Lower leg skin (tissue), 4 donors: ENCODE data around the gene MICAL2. TPM values are rescaled to one million over a fixed set of nuclear protein-coding genes. Genes with fewer than 3 reads are reported as not detected.
A peak's percentile ranks its signal among the peaks of the same experiment; 100 is the strongest.

Experiments
- DNase-seq, 2 donors: peaks; one replicate each; pipeline ENCODE4 v3.0.0-alpha.2; 2019; ENCODE audit warnings: low spot score in 2 of 2
- H3K4me3 ChIP-seq: fragments of 200-600 bp; sonication (generic); 2 replicates; pipeline ENCODE4 v1.5.1; 2017; ENCODE audit warnings: mild to moderate bottlenecking, low read depth; ENCODE audit not compliant: poor library complexity, severe bottlenecking
- POLR2A ChIP-seq, 2 donors: fragments of 450-650 bp; IDR thresholded peaks; one replicate each; pipeline ENCODE4 v1.6.1; 2016 to 2017; ENCODE audit warnings: antibody characterized with exemption in 2 of 2, mild to moderate bottlenecking in 1 of 2, moderate library complexity in 1 of 2
- WGBS, 2 donors: methylation state at CpG; one replicate each; pipeline ENCODE4 v1.1.5; 2018; 5-methylcytosine and 5-hydroxymethylcytosine counted together
- intact Hi-C: fragments of 100-400 bp; cut with DNase I; formaldehyde crosslinking; loops from one replicate; pipeline ENCODE4 v1.15.0; 2023; ENCODE audit warnings: low total_unique reads
- total RNA-seq, 4 donors: library from RNA; depleted of rRNA; stranded (reverse); fragments of >200 nt; gene quantifications; one replicate each; pipeline ENCODE4 v1.1.0, GENCODE V29; 2016
- TF ChIP-seq, protein P1 (sequence below), 3 donors: fragments of 450-650 bp; IDR thresholded peaks; one replicate each; pipeline ENCODE4 v1.5.1; 2016; ENCODE audit warnings: antibody characterized with exemption in 3 of 3, mild to moderate bottlenecking in 3 of 3, moderate library complexity in 2 of 3

MICAL2 gene
- total RNA-seq, 4 donors from 2014 or later, result 117 to 238 (median 145) TPM

DNA sequence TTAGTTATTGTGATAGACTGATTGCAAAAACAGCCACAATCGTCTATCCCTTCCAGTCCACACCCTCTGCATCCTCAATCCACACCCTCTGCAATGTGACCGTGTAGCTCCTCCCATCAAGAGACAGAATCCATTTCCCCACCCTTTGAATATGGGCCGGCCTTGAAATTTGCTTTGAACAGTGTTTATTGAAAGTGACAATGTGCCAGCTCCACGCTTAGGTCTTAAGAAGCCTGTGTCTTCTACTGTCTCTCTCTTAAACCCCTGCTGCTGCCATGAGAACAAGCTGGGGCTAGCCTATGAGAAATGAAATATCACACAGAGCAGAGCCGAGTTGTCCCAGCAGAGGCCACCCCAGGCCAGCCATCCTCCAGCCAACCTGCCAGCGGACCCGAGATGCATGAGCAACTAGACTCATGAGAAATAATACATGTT, 22.3 kb upstream of the MICAL2 start:
- no peak overlapping the region for H3K4me3 ChIP-seq
- 17 to 21% methylated on average over 7 of the region's 7 CpGs for WGBS, 2 donors
- peak; percentile 82 to 89 for DNase-seq
- TF ChIP-seq, protein P1, sequence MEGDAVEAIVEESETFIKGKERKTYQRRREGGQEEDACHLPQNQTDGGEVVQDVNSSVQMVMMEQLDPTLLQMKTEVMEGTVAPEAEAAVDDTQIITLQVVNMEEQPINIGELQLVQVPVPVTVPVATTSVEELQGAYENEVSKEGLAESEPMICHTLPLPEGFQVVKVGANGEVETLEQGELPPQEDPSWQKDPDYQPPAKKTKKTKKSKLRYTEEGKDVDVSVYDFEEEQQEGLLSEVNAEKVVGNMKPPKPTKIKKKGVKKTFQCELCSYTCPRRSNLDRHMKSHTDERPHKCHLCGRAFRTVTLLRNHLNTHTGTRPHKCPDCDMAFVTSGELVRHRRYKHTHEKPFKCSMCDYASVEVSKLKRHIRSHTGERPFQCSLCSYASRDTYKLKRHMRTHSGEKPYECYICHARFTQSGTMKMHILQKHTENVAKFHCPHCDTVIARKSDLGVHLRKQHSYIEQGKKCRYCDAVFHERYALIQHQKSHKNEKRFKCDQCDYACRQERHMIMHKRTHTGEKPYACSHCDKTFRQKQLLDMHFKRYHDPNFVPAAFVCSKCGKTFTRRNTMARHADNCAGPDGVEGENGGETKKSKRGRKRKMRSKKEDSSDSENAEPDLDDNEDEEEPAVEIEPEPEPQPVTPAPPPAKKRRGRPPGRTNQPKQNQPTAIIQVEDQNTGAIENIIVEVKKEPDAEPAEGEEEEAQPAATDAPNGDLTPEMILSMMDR (IDR thresholded peaks at IDR 0.05), result no peak
- no peak for TF ChIP-seq POLR2A (IDR thresholded peaks at IDR 0.05)
- intact Hi-C loops, result no loop called here

DNA sequence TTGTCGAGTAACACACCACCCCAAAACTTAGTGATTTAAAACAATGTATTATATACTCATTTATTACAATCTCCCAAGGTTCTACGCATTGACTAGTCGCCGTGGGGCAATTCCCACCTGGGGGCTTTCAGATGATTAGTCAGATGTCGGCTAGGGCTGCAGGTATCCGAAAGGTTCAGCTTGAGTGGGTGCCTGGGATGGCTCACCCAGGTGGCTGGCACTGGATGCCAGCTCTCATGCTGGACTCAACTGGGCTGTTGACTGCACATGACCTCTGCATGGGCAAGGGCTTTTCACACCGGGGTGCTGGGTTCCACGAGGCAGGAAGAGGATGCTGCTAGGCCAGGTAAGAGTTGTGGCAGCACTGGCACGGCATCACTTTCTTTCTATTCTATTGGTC, 21.9 kb upstream of the MICAL2 start:
- no peak for TF ChIP-seq POLR2A (IDR thresholded peaks at IDR 0.05)
- TF ChIP-seq, protein P1 (IDR thresholded peaks at IDR 0.05), result no peak
- intact Hi-C loops, result no loop called here
- H3K4me3 ChIP-seq, result no peak overlapping the region
- peak in 1 of 2 donors; percentile 83 for DNase-seq
- 78 to 93% methylated on average over 9 of the region's 9 CpGs for WGBS, 2 donors

DNA sequence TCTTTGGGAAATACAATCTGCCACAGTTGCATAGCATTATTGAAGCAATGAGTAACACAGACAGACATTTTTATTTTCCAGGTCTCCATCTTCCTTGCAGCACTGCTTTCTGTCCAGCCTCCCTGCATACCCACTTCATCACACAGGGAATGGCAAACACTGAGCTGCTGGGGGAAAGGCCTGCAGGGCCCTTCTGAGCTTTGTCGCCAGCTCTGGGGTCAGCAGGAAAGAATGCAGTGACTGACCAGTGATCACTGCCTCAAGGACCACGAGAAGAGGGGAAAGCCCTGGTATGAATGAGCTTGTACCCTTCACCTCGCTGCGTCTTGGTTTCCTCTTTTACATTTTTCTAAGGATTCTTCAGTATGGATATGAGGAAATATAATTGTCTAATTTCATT, 21.3 kb upstream of the MICAL2 start:
- WGBS, 2 donors, result 92 to 93% methylated on average over 4 of the region's 4 CpGs
- TF ChIP-seq, protein P1 (IDR thresholded peaks at IDR 0.05), result no peak
- TF ChIP-seq POLR2A (IDR thresholded peaks at IDR 0.05), result no peak
- peak in 1 of 2 donors; percentile 37 for DNase-seq
- no peak overlapping the region for H3K4me3 ChIP-seq
- intact Hi-C loops, result no loop called here

DNA sequence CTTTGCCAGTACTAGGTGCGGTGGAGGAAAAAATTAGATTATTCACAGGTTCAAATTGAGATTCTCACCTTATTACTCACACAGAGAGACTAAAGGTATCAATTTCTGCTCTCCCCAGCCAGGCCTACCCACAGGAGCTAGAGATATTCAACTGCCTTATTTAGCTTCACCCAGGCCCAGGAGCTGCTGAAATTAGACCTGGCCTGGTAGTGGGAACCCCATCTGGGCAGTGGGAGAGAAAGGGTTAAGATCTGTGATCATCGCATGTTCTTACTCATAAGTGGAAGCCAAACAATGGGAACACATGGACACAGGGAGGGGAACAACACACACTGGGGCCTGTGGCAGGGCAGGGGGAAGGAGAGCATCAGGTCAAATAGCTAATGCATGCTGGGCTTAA, 20.9 kb upstream of the MICAL2 start:
- intact Hi-C loops, result no loop called here
- peak in 1 of 2 donors; percentile 18 for DNase-seq
- H3K4me3 ChIP-seq, result no peak overlapping the region
- TF ChIP-seq, protein P1 (IDR thresholded peaks at IDR 0.05), result no peak
- no peak for TF ChIP-seq POLR2A (IDR thresholded peaks at IDR 0.05)
- WGBS, 2 donors, result 53 to 54% methylated on average over 2 of the region's 2 CpGs

DNA sequence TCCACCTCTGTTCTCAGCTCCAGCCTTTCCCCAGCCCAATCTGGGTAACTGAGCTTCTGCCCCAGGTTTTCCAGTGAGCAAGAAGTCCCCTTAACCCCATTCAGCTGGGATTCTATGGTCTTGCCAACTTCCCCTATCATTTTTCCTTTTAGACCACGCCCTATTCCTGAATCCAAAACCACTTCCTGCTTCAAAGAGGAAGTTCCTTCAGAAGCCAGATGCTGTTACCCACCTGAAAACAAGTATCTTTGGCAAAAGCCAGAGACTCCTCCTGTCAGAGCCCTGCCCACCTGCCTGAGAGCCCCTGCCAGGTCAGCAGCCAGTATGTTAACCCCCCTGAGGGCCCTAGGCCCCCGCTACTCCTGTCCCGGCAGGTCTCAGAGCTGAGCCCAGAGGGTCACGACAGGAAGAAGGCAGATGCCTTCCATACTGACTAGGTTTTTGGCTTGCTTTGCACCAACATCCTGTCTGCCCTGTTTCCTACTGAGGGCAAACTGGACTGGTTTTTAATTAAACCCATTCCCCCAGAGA, 20.3 kb upstream of the MICAL2 start:
- 24 to 37% methylated on average over 4 of the region's 4 CpGs for WGBS, 2 donors
- peak in 1 of 2 donors; percentile 74 for DNase-seq
- intact Hi-C loops, result no loop called here

More for the DNA sequence above, 20.3 kb upstream of the MICAL2 start:
- TF ChIP-seq POLR2A (IDR thresholded peaks at IDR 0.05), result no peak
- TF ChIP-seq, protein P1 (IDR thresholded peaks at IDR 0.05), result no peak
- H3K4me3 ChIP-seq, result no peak overlapping the region
